ENCODE data around the gene RNF220.

GRCh38 chr1:44416408-44416807 is 11.4 kb downstream of the RNF220 start:
- TF ChIP-seq, protein P1, sequence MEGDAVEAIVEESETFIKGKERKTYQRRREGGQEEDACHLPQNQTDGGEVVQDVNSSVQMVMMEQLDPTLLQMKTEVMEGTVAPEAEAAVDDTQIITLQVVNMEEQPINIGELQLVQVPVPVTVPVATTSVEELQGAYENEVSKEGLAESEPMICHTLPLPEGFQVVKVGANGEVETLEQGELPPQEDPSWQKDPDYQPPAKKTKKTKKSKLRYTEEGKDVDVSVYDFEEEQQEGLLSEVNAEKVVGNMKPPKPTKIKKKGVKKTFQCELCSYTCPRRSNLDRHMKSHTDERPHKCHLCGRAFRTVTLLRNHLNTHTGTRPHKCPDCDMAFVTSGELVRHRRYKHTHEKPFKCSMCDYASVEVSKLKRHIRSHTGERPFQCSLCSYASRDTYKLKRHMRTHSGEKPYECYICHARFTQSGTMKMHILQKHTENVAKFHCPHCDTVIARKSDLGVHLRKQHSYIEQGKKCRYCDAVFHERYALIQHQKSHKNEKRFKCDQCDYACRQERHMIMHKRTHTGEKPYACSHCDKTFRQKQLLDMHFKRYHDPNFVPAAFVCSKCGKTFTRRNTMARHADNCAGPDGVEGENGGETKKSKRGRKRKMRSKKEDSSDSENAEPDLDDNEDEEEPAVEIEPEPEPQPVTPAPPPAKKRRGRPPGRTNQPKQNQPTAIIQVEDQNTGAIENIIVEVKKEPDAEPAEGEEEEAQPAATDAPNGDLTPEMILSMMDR (IDR thresholded peaks at IDR 0.05; ENCODE audit: insufficient read depth, low read depth, low read length) = no peak
- no peak for TF ChIP-seq EZH2 (IDR thresholded peaks at IDR 0.05; ENCODE audit: insufficient read depth, low read length)

All from astrocyte (in vitro differentiated cells and primary cell).